ENCODE results near the gene MED27.
A peak's percentile ranks its signal among the peaks of the same experiment; 100 is the strongest.

MED27 gene, protein sequence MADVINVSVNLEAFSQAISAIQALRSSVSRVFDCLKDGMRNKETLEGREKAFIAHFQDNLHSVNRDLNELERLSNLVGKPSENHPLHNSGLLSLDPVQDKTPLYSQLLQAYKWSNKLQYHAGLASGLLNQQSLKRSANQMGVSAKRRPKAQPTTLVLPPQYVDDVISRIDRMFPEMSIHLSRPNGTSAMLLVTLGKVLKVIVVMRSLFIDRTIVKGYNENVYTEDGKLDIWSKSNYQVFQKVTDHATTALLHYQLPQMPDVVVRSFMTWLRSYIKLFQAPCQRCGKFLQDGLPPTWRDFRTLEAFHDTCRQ

GRCh38 chr9:132079391-132080091 is at the start of gene MED27:
Gene MED27 (minus strand): TSS chr9:132079867. CDS start chr9:132079844, 23 bp downstream.
- H3K27ac Mint-ChIP-seq: peak within 1 kb of the TSS; percentile 89
- H3K27me3 Mint-ChIP-seq: peaks cover 5% of the 10 kb centered on the region
- H3K36me3 Mint-ChIP-seq (ENCODE audit: low read depth): peaks cover 47% of the 10 kb centered on the region
- peak within 1 kb of the TSS; percentile 90 for H3K4me3 Mint-ChIP-seq
- H3K4me1 Mint-ChIP-seq (ENCODE audit: low read depth): peaks cover 34% of the 10 kb centered on the region
- intact Hi-C loops (cut with micrococcal nuclease): no loop called here
- H3K9me3 Mint-ChIP-seq: no peaks in the 10 kb centered on the region

- H3K4me1 Mint-ChIP-seq (ENCODE audit: low read depth): peaks cover 4% of the 10 kb centered on the region
- intact Hi-C loops (cut with micrococcal nuclease): no loop called here
- H3K27me3 Mint-ChIP-seq: peaks cover 60% of the 10 kb centered on the region
- H3K4me3 Mint-ChIP-seq: no peak overlapping the region
- no peaks in the 10 kb centered on the region for H3K9me3 Mint-ChIP-seq
- no peaks in the 10 kb centered on the region for H3K36me3 Mint-ChIP-seq (ENCODE audit: low read depth)
- H3K27ac Mint-ChIP-seq: no peak overlapping the region
These were observed 48.3 kb upstream of the MED27 start for GRCh38 chr9:132127888-132128534.

DNA sequence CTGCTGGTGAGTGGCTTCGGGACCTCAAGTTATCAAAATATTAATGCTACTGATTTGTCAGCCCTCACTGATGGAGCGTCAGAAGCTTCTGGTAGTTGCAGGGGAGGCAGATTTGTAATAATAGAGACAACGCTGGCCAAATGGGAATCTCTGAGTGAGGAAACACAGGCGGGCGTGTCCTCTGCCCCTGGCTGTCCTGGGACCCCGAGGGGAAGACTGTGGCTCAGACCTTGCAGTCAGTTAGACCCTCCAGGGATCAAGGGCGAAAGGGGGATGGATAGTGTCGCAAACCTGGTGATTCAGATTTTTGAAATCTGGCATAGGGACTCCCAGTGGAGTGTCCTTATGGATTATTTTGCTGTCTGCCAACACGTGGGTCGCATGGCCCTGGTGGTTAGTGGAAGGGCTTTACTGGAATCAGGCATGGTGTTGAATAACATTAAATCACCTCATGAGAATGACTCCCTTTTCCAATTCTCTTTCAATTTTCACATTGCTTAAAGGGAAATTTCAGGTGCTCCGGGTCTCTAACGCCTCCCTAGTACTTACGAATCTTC is 47.1 kb upstream of the MED27 start:
- Mint-ChIP-seq H3K9me3 (no peaks in the 10 kb centered on the region), H3K4me3 (no peak overlapping the region), H3K27me3 (peaks cover 58% of the 10 kb centered on the region), H3K4me1 (ENCODE audit: low read depth) (peaks cover 4% of the 10 kb centered on the region), H3K27ac (no peak overlapping the region), H3K36me3 (ENCODE audit: low read depth) (no peaks in the 10 kb centered on the region)
- intact Hi-C loops (cut with micrococcal nuclease): no loop called here

DNA sequence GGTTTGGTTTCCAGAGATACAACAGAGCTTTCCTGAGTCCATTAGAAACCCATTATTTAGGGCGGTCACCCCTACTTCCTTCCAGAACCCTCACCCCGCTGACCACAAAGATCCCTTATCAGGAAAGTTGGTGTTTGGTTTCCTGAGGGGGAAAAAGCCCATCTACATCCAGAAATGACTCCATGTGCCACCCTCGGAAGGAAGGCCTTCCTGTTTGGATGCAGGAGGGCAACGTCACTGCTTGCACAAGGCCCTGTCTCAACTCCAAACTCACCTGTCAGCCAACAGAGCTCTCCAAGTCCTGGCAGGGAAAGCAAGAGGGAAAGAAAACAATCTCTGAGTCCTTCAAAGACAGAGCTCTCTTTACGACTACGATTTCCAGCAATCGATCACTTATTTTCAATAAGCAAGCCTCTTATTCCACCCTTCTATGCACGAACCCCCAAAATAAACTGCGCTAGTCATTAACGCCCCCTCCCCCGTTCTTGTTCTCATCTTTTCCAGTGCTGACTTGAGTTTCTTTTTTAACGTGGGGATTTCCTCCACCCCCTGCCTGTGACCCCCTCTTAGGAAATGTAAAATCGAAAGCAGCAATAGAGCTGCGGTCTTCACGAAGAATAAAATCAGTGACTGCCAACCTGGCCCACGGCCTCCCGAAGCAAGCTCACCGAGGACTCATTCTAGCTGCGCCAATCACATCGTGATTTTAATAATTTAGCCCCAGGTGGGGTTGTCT is 46.4 kb upstream of the MED27 start:
- Mint-ChIP-seq H3K9me3 (no peaks in the 10 kb centered on the region), H3K4me1 (ENCODE audit: low read depth) (peaks cover 4% of the 10 kb centered on the region), H3K36me3 (ENCODE audit: low read depth) (no peaks in the 10 kb centered on the region), H3K4me3 (no peak overlapping the region), H3K27me3 (peaks cover 59% of the 10 kb centered on the region), H3K27ac (no peak overlapping the region)
- intact Hi-C loops (cut with micrococcal nuclease): no loop called here

DNA sequence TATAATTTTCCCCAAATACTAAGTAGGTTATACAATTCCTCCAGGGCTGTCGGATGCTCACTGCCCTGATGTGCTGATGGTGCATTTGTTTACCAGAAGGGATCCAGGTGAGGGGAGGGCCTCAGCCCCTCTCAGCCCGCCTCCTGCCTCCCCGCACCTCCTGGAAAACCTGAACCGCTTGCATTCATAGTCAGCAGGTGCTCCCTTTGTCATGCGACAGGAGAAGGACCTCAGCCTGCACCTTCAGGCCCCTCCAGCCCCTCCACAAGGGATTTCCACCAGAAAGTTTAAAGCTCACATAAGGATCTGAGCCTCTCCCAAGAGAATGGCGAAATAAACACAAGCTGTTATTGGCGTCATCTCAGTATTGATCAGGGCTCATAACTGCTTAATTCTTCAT is 45.7 kb upstream of the MED27 start:
- Mint-ChIP-seq H3K27ac (no peak overlapping the region), H3K9me3 (no peaks in the 10 kb centered on the region), H3K36me3 (ENCODE audit: low read depth) (no peaks in the 10 kb centered on the region), H3K4me3 (no peak overlapping the region), H3K4me1 (ENCODE audit: low read depth) (peaks cover 4% of the 10 kb centered on the region), H3K27me3 (peaks cover 59% of the 10 kb centered on the region)
- intact Hi-C loops (cut with micrococcal nuclease): no loop called here

DNA sequence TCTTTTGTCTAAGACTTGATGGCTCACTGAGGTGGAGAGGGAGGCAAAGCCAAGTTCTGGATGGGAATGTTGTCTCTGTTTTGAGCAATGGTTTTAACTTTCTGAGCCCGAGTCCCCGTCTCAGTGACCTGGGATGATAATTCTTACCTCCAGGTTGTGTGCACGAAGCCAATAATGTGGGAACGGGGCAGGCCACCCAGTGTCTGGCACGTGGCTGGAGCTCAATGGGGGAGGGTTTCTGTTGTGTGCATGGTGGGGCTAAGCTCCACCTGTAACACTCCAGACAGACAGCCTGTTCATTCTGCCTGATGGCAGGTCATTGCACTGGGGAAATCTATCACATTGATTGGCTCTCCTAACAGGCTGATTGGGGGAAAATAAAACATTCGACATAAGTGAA is 45.1 kb upstream of the MED27 start:
- Mint-ChIP-seq H3K36me3 (ENCODE audit: low read depth) (no peaks in the 10 kb centered on the region), H3K27me3 (peaks cover 57% of the 10 kb centered on the region), H3K4me1 (ENCODE audit: low read depth) (peaks cover 4% of the 10 kb centered on the region), H3K27ac (no peak overlapping the region), H3K4me3 (no peak overlapping the region), H3K9me3 (no peaks in the 10 kb centered on the region)
- intact Hi-C loops (cut with micrococcal nuclease): no loop called here

- no peaks in the 10 kb centered on the region for H3K4me1 Mint-ChIP-seq (ENCODE audit: low read depth)
- H3K27me3 Mint-ChIP-seq: peaks cover 40% of the 10 kb centered on the region
- no peak overlapping the region for H3K27ac Mint-ChIP-seq
- H3K9me3 Mint-ChIP-seq: no peaks in the 10 kb centered on the region
- no peaks in the 10 kb centered on the region for H3K36me3 Mint-ChIP-seq (ENCODE audit: low read depth)
- intact Hi-C loops (cut with micrococcal nuclease): no loop called here
- no peak overlapping the region for H3K4me3 Mint-ChIP-seq
These were observed 41.4 kb upstream of the MED27 start for GRCh38 chr9:132121021-132121420.

DNA sequence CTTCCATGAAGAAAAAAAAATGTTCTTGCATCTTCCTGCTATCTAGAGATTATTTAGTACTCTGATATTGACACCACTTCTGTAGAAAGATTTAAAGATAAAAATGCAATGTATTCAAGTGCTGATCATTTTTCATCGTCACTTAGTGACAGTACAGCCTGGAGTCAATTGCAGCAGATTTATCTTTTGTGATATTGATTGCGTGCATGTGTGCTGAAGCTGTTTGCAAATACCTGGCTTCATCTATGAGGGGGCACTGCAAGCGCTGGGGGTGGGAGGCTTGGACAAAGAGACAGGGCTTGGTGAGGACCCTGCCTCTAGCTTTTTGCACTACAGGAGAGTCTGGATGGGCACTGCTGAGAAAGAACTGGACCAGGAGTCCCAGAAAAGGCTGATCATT is 38.0 kb upstream of the MED27 start:
- intact Hi-C loops (cut with micrococcal nuclease): no loop called here
- H3K9me3 Mint-ChIP-seq: no peaks in the 10 kb centered on the region
- no peak overlapping the region for H3K4me3 Mint-ChIP-seq
- H3K36me3 Mint-ChIP-seq (ENCODE audit: low read depth): no peaks in the 10 kb centered on the region
- H3K4me1 Mint-ChIP-seq (ENCODE audit: low read depth): no peaks in the 10 kb centered on the region
- no peak overlapping the region for H3K27ac Mint-ChIP-seq
- H3K27me3 Mint-ChIP-seq: peaks cover 25% of the 10 kb centered on the region

GRCh38 chr9:132116583-132116982 is 36.9 kb upstream of the MED27 start:
- no peak overlapping the region for H3K4me3 Mint-ChIP-seq
- no peaks in the 10 kb centered on the region for H3K4me1 Mint-ChIP-seq (ENCODE audit: low read depth)
- H3K27ac Mint-ChIP-seq: no peak overlapping the region
- H3K36me3 Mint-ChIP-seq (ENCODE audit: low read depth): no peaks in the 10 kb centered on the region
- no peaks in the 10 kb centered on the region for H3K9me3 Mint-ChIP-seq
- H3K27me3 Mint-ChIP-seq: peaks cover 25% of the 10 kb centered on the region
- intact Hi-C loops (cut with micrococcal nuclease): no loop called here

- no peak overlapping the region for H3K4me3 Mint-ChIP-seq
These were observed 34.5 kb upstream of the MED27 start for GRCh38 chr9:132114102-132114707.

GRCh38 chr9:132109291-132109690 is 29.6 kb upstream of the MED27 start:
- no peak overlapping the region for H3K27ac Mint-ChIP-seq
- intact Hi-C loops (cut with micrococcal nuclease): no loop called here
- no peaks in the 10 kb centered on the region for H3K36me3 Mint-ChIP-seq (ENCODE audit: low read depth)
- H3K4me1 Mint-ChIP-seq (ENCODE audit: low read depth): no peaks in the 10 kb centered on the region
- H3K27me3 Mint-ChIP-seq: peaks cover 10% of the 10 kb centered on the region
- H3K4me3 Mint-ChIP-seq: no peak overlapping the region
- no peaks in the 10 kb centered on the region for H3K9me3 Mint-ChIP-seq

More at GRCh38 chr9:132114102-132114707, 34.5 kb upstream of the MED27 start:
- Mint-ChIP-seq H3K27ac (no peak overlapping the region), H3K9me3 (no peaks in the 10 kb centered on the region), H3K36me3 (ENCODE audit: low read depth) (no peaks in the 10 kb centered on the region), H3K27me3 (peaks cover 23% of the 10 kb centered on the region), H3K4me1 (ENCODE audit: low read depth) (no peaks in the 10 kb centered on the region)
- intact Hi-C loops (cut with micrococcal nuclease): no loop called here

GRCh38 chr9:132108728-132109127 is 29.1 kb upstream of the MED27 start:
- Mint-ChIP-seq H3K27me3 (peaks cover 8% of the 10 kb centered on the region), H3K27ac (no peak overlapping the region), H3K4me1 (ENCODE audit: low read depth) (no peaks in the 10 kb centered on the region), H3K36me3 (ENCODE audit: low read depth) (no peaks in the 10 kb centered on the region), H3K4me3 (no peak overlapping the region), H3K9me3 (no peaks in the 10 kb centered on the region)
- intact Hi-C loops (cut with micrococcal nuclease): no loop called here

DNA sequence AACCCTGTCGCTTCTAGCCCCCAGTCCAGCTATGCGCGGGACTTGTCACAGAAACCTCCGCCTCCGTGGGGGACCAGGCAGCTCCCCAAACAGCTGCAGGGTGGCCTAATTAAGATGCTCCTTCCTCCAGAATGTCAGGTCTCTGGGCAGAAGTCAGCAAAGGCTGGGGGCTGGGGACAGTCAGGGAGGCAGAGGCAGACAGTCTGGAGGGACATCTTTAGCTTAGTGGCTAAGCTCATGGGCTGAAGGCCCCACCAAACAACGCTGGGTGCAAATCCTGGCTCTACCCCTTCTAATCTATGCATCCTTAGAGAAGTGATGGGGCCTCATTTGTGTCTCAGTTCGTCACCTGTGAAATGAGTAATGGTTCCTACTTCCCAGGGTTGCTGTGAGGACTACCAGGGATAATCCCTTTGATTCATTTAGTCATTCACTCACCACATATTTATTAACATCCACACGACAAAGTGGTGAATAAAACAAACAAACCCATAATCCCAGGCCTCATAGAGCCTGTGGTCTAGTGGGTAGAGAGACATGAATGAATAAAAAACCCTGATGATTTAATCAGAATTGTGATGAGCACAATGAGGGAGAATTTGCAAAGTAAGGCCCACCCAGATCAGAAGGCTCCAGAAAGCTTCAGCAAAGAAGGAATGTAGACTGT is 20.2 kb upstream of the MED27 start:
- H3K27me3 Mint-ChIP-seq: peaks cover 32% of the 10 kb centered on the region

More for the DNA sequence above, 20.2 kb upstream of the MED27 start:
- Mint-ChIP-seq H3K36me3 (ENCODE audit: low read depth) (no peaks in the 10 kb centered on the region), H3K4me1 (ENCODE audit: low read depth) (no peaks in the 10 kb centered on the region), H3K9me3 (no peaks in the 10 kb centered on the region), H3K4me3 (no peak overlapping the region), H3K27ac (no peak overlapping the region)
- intact Hi-C loops (cut with micrococcal nuclease): no loop called here

All from dendritic cell treated with granulocyte-macrophage colony-stimulating factor and Interleukin-4, amounts not matched to agents 40 ng/mL and 50 ng/mL, for 4 days (primary cell).